ENCODE results near the gene ASCC3. TPM values are rescaled to one million over a fixed set of nuclear protein-coding genes. Genes with fewer than 3 reads are reported as not detected.

Gene ASCC3
- total RNA-seq, 1 donor from 2014 or later = 57.9 TPM

DNA sequence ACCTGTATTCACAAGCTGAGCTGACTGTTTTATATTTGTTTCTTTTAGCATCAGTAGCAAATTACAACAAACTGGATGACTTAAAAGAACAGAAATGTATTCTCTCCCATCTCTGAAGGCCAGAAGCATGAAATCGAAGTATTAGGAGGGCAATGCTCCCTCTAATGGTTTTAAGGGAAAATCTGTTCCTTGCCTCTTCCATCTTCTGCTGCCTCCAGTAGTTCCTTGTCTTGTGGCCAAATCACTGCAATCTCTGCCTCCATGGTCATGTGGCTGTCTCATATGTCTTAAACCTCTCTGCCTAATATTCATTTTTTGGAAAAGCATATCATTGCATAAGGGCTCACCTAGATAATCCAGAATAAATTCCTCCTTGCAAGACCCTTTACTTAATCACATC is 25.2 kb upstream of the ASCC3 start:
- Mint-ChIP-seq H3K9me3 (ENCODE audit: unreplicated experiment) (no peaks in the 10 kb centered on the region), H3K4me3 (ENCODE audit: unreplicated experiment) (no peak overlapping the region), H3K4me1 (ENCODE audit: unreplicated experiment) (no peaks in the 10 kb centered on the region), H3K27ac (ENCODE audit: unreplicated experiment) (no peak overlapping the region), H3K27me3 (ENCODE audit: unreplicated experiment) (no peaks in the 10 kb centered on the region), H3K36me3 (ENCODE audit: low read depth, unreplicated experiment) (no peaks in the 10 kb centered on the region)
- DNase-seq (ENCODE audit: low spot score) = no peak
- TF ChIP-seq, protein P1, sequence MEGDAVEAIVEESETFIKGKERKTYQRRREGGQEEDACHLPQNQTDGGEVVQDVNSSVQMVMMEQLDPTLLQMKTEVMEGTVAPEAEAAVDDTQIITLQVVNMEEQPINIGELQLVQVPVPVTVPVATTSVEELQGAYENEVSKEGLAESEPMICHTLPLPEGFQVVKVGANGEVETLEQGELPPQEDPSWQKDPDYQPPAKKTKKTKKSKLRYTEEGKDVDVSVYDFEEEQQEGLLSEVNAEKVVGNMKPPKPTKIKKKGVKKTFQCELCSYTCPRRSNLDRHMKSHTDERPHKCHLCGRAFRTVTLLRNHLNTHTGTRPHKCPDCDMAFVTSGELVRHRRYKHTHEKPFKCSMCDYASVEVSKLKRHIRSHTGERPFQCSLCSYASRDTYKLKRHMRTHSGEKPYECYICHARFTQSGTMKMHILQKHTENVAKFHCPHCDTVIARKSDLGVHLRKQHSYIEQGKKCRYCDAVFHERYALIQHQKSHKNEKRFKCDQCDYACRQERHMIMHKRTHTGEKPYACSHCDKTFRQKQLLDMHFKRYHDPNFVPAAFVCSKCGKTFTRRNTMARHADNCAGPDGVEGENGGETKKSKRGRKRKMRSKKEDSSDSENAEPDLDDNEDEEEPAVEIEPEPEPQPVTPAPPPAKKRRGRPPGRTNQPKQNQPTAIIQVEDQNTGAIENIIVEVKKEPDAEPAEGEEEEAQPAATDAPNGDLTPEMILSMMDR (IDR thresholded peaks at IDR 0.05; ENCODE audit: unreplicated experiment) = no peak

DNA sequence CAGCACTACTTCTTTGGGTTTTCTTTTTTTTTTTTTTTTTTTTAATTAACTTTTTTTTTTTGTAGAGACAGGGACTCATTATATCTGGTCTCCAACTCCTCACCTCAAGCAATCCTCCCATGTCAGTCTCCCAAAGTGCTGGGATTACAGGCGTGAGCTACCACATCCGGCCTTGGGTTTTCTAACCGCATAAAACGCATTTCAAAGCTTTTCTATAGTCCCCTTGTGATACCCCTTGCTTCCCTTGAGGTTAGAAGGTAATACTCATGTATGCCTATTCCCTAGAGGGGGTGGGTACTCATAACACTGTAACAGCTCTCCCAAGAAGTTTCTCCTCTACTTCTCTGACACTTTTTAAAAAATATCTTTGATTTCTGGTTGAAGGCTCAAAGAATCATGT is 23.9 kb upstream of the ASCC3 start:
- no peaks in the 10 kb centered on the region for H3K36me3 Mint-ChIP-seq (ENCODE audit: low read depth, unreplicated experiment)
- H3K4me3 Mint-ChIP-seq (ENCODE audit: unreplicated experiment) = no peak overlapping the region
- TF ChIP-seq, protein P1 (IDR thresholded peaks at IDR 0.05; ENCODE audit: unreplicated experiment) = no peak

DNA sequence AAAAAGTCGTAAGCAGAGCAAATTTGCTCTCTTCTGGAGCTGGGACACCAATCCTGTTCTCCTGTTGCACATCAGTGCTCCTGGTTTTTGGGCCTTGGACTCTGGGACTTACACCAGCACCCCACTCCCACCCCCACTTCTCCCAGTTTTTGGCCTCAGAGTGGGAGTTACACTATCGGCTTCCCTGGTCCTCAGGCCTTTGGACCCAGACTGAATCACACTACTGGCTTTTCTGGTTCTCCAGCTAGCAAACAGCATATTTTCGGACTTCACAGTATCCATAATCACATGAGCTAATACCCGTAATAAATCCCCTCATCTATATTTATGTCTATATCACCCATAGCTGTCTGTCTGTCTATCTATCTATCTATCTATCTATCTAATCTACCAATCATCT is 23.2 kb upstream of the ASCC3 start:
- TF ChIP-seq, protein P1 (IDR thresholded peaks at IDR 0.05; ENCODE audit: unreplicated experiment) = no peak
- Mint-ChIP-seq H3K9me3 (ENCODE audit: unreplicated experiment) (no peaks in the 10 kb centered on the region), H3K27ac (ENCODE audit: unreplicated experiment) (no peak overlapping the region), H3K4me3 (ENCODE audit: unreplicated experiment) (no peak overlapping the region), H3K36me3 (ENCODE audit: low read depth, unreplicated experiment) (no peaks in the 10 kb centered on the region), H3K4me1 (ENCODE audit: unreplicated experiment) (no peaks in the 10 kb centered on the region), H3K27me3 (ENCODE audit: unreplicated experiment) (no peaks in the 10 kb centered on the region)
- no peak for DNase-seq (ENCODE audit: low spot score)

More for the DNA sequence above, 23.9 kb upstream of the ASCC3 start:
- Mint-ChIP-seq H3K27ac (ENCODE audit: unreplicated experiment) (no peak overlapping the region), H3K27me3 (ENCODE audit: unreplicated experiment) (no peaks in the 10 kb centered on the region), H3K4me1 (ENCODE audit: unreplicated experiment) (no peaks in the 10 kb centered on the region), H3K9me3 (ENCODE audit: unreplicated experiment) (no peaks in the 10 kb centered on the region)
- no peak for DNase-seq (ENCODE audit: low spot score)

DNA sequence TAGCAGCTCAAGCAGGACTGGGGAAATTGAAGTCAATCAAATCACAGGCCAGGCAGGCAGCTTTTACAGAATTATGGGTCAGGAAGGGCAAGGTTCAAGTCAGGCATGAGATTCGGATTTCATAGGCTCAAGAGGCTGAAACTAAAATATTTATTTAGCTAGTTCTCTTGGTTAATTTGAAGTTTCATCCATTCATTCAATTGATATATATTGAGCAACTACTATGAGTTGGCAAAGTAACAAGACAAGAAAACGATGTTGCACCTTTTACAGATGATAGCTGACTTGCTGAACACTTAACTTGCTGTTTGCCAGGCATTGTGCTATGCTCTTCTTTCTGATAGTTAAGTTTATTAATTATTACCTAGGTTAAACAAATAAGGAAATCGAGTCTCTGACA is 20.5 kb upstream of the ASCC3 start:
- Mint-ChIP-seq H3K4me1 (ENCODE audit: unreplicated experiment) (no peaks in the 10 kb centered on the region), H3K27me3 (ENCODE audit: unreplicated experiment) (no peaks in the 10 kb centered on the region), H3K9me3 (ENCODE audit: unreplicated experiment) (no peaks in the 10 kb centered on the region), H3K36me3 (ENCODE audit: low read depth, unreplicated experiment) (peaks cover 5% of the 10 kb centered on the region), H3K4me3 (ENCODE audit: unreplicated experiment) (no peak overlapping the region), H3K27ac (ENCODE audit: unreplicated experiment) (no peak overlapping the region)
- no peak for DNase-seq (ENCODE audit: low spot score)
- TF ChIP-seq, protein P1 (IDR thresholded peaks at IDR 0.05; ENCODE audit: unreplicated experiment) = no peak

DNA sequence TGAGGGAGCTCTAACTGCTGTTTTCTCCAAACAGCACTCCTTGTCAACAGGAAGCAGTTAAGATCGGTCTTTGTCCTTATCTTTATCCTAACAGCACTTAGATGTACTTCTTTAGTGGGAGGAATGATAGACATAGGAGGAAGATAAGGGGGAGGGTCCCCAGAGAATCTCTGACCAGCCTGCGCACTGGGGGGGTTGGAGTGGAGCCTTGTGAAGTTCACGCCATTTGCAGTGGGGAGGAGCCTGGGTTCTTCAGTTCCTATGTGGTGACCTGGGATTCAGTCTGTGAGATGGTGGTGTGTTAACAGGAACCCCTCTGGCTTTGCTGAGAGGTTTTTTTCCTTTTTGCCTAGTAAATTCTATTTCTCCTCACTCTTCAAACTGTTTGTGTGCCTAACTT is 18.1 kb upstream of the ASCC3 start:
- TF ChIP-seq, protein P1 (IDR thresholded peaks at IDR 0.05; ENCODE audit: unreplicated experiment) = no peak

More for the DNA sequence above, 18.1 kb upstream of the ASCC3 start:
- H3K27ac Mint-ChIP-seq (ENCODE audit: unreplicated experiment) = no peak overlapping the region
- H3K4me3 Mint-ChIP-seq (ENCODE audit: unreplicated experiment) = no peak overlapping the region
- H3K4me1 Mint-ChIP-seq (ENCODE audit: unreplicated experiment) = no peaks in the 10 kb centered on the region
- no peaks in the 10 kb centered on the region for H3K27me3 Mint-ChIP-seq (ENCODE audit: unreplicated experiment)
- peaks cover 5% of the 10 kb centered on the region for H3K36me3 Mint-ChIP-seq (ENCODE audit: low read depth, unreplicated experiment)
- DNase-seq (ENCODE audit: low spot score) = no peak
- H3K9me3 Mint-ChIP-seq (ENCODE audit: unreplicated experiment) = no peaks in the 10 kb centered on the region

Measured in endothelial cell (in vitro differentiated cells).